CMK (cell line): ENCODE results near the gene TUBB1.

Experiments used
- DNase-seq: peaks from one replicate; pipeline ENCODE4 v3.0.0-alpha.2; 2010; ENCODE audit warnings: low read depth

TUBB1 gene

GRCh38 chr20:58990651-58991445 lies 28.4 kb upstream of the TUBB1 start:
- DNase-seq = no peak

GRCh38 chr20:58991715-58992114 lies 27.5 kb upstream of the TUBB1 start:
- no peak for DNase-seq

GRCh38 chr20:58992911-58993310 lies 26.3 kb upstream of the TUBB1 start:
- DNase-seq = no peak

- DNase-seq = no peak
Measured at GRCh38 chr20:58993332-58994248, 25.6 kb upstream of the TUBB1 start.

GRCh38 chr20:58994390-58995159 lies 24.7 kb upstream of the TUBB1 start:
- no peak for DNase-seq

GRCh38 chr20:58995461-58996225 lies 23.6 kb upstream of the TUBB1 start:
- DNase-seq = no peak

- no peak for DNase-seq
Measured at GRCh38 chr20:58996226-58996611, 23.0 kb upstream of the TUBB1 start.

- no peak for DNase-seq
Measured at GRCh38 chr20:58997141-58997770, 22.0 kb upstream of the TUBB1 start.

GRCh38 chr20:58998656-58999055 lies 20.6 kb upstream of the TUBB1 start:
- DNase-seq = no peak

GRCh38 chr20:59000326-59000725 lies 18.9 kb upstream of the TUBB1 start:
- no peak for DNase-seq

GRCh38 chr20:59001068-59001448 lies 18.2 kb upstream of the TUBB1 start:
- no peak for DNase-seq

- no peak for DNase-seq
Measured at GRCh38 chr20:59001449-59002171, 17.6 kb upstream of the TUBB1 start.

- DNase-seq = no peak
Measured at GRCh38 chr20:59002388-59002787, 16.8 kb upstream of the TUBB1 start.

GRCh38 chr20:59002874-59003399 lies 16.3 kb upstream of the TUBB1 start:
- DNase-seq = no peak

GRCh38 chr20:59003836-59004492 lies 15.3 kb upstream of the TUBB1 start:
- DNase-seq = no peak

GRCh38 chr20:59004493-59004762 lies 14.8 kb upstream of the TUBB1 start:
- no peak for DNase-seq

- no peak for DNase-seq
Measured at GRCh38 chr20:59004763-59005522, 14.3 kb upstream of the TUBB1 start.

- no peak for DNase-seq
Measured at GRCh38 chr20:59005523-59006166, 13.6 kb upstream of the TUBB1 start.
